Gastrocnemius medialis (tissue), 4 donors: ENCODE measurements around the gene AMMECR1. TPM values are rescaled to one million over a fixed set of nuclear protein-coding genes. Genes with fewer than 3 reads are reported as not detected.
"Not testable (repeated sequence)": the region's sequence is repeated elsewhere in the genome, so short reads cannot be mapped to it uniquely, and the experiment has no call there.

Source experiments
- ATAC-seq, 2 donors: fragments of 150-250 bp; one replicate each; pipeline ENCODE4 v1.9.1; 2016
- DNase-seq, 2 donors: peaks; one replicate each; pipeline ENCODE4 v3.0.0-alpha.2; 2019
- H3K27ac ChIP-seq, 4 donors: fragments of 200-600 bp; sonication (generic); 1 replicate in 1 of 4; 2 replicates in 3 of 4; pipeline ENCODE4 v1.5.1; 2016 to 2018; ENCODE audit warnings: mild to moderate bottlenecking in 2 of 4, moderate library complexity in 1 of 4
- H3K27me3 ChIP-seq, 3 donors: fragments of 200-600 bp; sonication (generic) in 2 of 3; 1 replicate in 1 of 3; 2 replicates in 2 of 3; pipeline versions ENCODE4 v1.5.1 to v1.6.0; 2016 to 2019; ENCODE audit warnings: mild to moderate bottlenecking in 1 of 3, moderate library complexity in 1 of 3
- H3K36me3 ChIP-seq, 2 donors: fragments of 200-600 bp; sonication (generic) in 1 of 2; one replicate each; pipeline ENCODE4 v1.5.1; 2017 to 2018
- H3K4me1 ChIP-seq, 2 donors: fragments of 200-600 bp; sonication (generic) in 1 of 2; one replicate each; pipeline ENCODE4 v1.5.1; 2016 to 2017; ENCODE audit warnings: mild to moderate bottlenecking in 2 of 2
- H3K4me3 ChIP-seq, 4 donors: fragments of 200-600 bp; sonication (generic) in 3 of 4; 1 replicate in 1 of 4; 2 replicates in 3 of 4; pipeline ENCODE4 v1.5.1; 2016 to 2019; ENCODE audit warnings: mild to moderate bottlenecking in 2 of 4
- H3K9me3 ChIP-seq, 3 donors: fragments of 200-600 bp; sonication (generic) in 2 of 3; 1 replicate in 1 of 3; 2 replicates in 2 of 3; pipeline ENCODE4 v1.5.1; 2016 to 2019
- POLR2A ChIP-seq, 2 donors: fragments of 450-650 bp; IDR thresholded peaks; one replicate each; pipeline ENCODE4 v1.6.1; 2017; ENCODE audit warnings: antibody characterized with exemption in 2 of 2, mild to moderate bottlenecking in 2 of 2, moderate library complexity in 2 of 2
- in situ Hi-C, 4 donors: fragments of 200-750 bp; cut with MboI; loops; one replicate each; pipeline versions ENCODE4 v1.15.0 to v1.8.0; 2017; ENCODE audit warnings: low sequenced_read_pairs in 4 of 4
- intact Hi-C: fragments of 100-400 bp; cut with DNase I; formaldehyde crosslinking; loops from one replicate; pipeline ENCODE4 v1.15.1; 2023; ENCODE audit warnings: low total_unique reads
- total RNA-seq, 4 donors: library from RNA; depleted of rRNA; stranded (reverse); fragments of >200 nt; gene quantifications; one replicate each; pipeline versions ENCODE4 v1.1.0 to v1.2.3, GENCODE V29; 2016
- TF ChIP-seq, protein P1 (sequence below), 5 experiments: fragments of 450-650 bp in 3 of 5; fragments of 200-600 bp in 2 of 5; sonication (generic) in 2 of 5; IDR thresholded peaks in 4 of 5; conservative IDR thresholded peaks in 1 of 5; 1 replicate in 4 of 5; 2 replicates in 1 of 5; pipeline ENCODE4 v1.5.1; 2016 to 2019; ENCODE audit warnings: antibody characterized with exemption in 5 of 5, mild to moderate bottlenecking in 3 of 5, moderate library complexity in 3 of 5

The AMMECR1 gene
- total RNA-seq, 4 donors from 2014 or later: 1.2 to 2.6 (median 1.9) TPM

DNA sequence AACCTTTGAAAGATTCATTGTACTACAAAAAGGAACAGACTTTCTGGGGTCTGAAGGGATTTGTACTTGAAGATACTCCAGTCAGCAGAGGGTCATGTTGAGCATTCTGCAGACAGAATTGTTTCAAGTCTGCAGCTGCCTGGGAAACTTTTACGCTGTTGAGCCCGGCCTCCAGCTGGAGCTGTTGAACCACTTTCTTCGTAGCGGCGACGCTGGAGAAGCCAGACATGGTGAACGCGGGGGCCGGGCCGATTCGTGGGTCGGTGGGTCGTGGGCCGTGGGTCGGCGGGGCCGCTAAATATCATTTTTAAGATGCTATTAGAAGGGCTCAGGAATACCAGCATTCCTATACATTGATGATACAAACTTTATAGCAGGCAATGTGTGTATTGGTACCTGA, 28.8 kb upstream of the AMMECR1 start:
- intact Hi-C loops: loop anchor here (10.0 kb wide), 1 partner anchor 58 kb away; no protein-coding TSS in a partner anchor
- no peaks in the 10 kb centered on the region for H3K9me3 ChIP-seq
- no peak for DNase-seq

DNA sequence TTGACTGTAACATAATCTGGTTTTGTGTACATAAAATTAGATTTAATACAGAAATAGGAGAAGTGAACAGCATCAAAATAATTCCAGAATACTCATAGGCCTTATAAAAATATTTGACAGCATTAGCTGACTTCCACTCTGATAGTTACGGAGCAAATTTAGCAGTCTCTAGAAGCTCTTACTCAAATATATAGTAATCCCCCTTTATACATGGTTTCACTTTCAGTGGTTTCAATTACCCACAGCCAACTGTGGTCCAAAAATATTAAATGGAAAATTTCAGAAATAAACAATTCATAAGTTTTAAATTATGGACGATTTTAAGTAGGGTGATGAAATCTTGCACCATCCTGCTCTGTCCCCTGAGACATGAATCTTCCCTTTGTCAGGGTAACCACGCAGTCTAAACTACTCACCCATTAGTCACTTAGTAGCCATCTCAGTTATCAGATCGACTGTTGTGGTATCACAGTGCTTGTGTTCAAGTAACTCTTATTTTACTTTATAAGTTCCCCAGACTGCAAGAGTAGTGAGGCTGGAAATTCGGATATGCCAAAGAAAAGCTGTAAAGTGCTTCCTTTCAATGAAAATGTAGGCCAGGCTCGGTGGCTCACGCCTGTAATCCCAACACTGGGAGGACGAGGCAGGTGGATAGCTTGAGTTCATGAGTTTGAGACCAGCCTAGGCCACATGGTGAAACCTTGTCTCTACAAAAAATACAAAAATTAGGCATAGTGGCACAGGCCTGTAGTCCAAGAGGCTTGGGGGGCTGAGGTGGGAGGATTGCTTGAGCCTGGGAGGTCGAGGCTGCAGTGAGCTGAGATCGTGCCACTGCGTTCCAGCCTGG, 23.5 kb upstream of the AMMECR1 start:
- H3K27ac ChIP-seq: no peak overlapping the region
- H3K4me3 ChIP-seq: no peak overlapping the region
- no peaks in the 10 kb centered on the region for H3K9me3 ChIP-seq
- intact Hi-C loops (loop anchor here (10.0 kb wide), 1 partner anchor 63 kb away; no protein-coding TSS in a partner anchor), in situ Hi-C loops (no loop called here)
- H3K4me1 ChIP-seq: no peaks in the 10 kb centered on the region
- TF ChIP-seq, protein P1, sequence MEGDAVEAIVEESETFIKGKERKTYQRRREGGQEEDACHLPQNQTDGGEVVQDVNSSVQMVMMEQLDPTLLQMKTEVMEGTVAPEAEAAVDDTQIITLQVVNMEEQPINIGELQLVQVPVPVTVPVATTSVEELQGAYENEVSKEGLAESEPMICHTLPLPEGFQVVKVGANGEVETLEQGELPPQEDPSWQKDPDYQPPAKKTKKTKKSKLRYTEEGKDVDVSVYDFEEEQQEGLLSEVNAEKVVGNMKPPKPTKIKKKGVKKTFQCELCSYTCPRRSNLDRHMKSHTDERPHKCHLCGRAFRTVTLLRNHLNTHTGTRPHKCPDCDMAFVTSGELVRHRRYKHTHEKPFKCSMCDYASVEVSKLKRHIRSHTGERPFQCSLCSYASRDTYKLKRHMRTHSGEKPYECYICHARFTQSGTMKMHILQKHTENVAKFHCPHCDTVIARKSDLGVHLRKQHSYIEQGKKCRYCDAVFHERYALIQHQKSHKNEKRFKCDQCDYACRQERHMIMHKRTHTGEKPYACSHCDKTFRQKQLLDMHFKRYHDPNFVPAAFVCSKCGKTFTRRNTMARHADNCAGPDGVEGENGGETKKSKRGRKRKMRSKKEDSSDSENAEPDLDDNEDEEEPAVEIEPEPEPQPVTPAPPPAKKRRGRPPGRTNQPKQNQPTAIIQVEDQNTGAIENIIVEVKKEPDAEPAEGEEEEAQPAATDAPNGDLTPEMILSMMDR (IDR thresholded peaks at IDR 0.05 in 4 of 5, conservative IDR thresholded peaks at IDR 0.05 in 1 of 5): no peak
- TF ChIP-seq POLR2A (IDR thresholded peaks at IDR 0.05): no peak
- DNase-seq (peak in 1 of 2 donors; percentile 17), ATAC-seq (peak in 1 of 2 donors; percentile 56)
- no peaks in the 10 kb centered on the region for H3K27me3 ChIP-seq
- no peaks in the 10 kb centered on the region for H3K36me3 ChIP-seq

More for the DNA sequence above, 28.8 kb upstream of the AMMECR1 start:
- H3K27me3 ChIP-seq: no peaks in the 10 kb centered on the region
- H3K36me3 ChIP-seq: no peaks in the 10 kb centered on the region
- H3K27ac ChIP-seq: no peak overlapping the region
- no peak for TF ChIP-seq POLR2A (IDR thresholded peaks at IDR 0.05)
- TF ChIP-seq, protein P1 (IDR thresholded peaks at IDR 0.05 in 4 of 5, conservative IDR thresholded peaks at IDR 0.05 in 1 of 5): no peak
- in situ Hi-C loops: no loop called here
- no peaks in the 10 kb centered on the region for H3K4me1 ChIP-seq
- ATAC-seq: no peak
- H3K4me3 ChIP-seq: no peak overlapping the region

DNA sequence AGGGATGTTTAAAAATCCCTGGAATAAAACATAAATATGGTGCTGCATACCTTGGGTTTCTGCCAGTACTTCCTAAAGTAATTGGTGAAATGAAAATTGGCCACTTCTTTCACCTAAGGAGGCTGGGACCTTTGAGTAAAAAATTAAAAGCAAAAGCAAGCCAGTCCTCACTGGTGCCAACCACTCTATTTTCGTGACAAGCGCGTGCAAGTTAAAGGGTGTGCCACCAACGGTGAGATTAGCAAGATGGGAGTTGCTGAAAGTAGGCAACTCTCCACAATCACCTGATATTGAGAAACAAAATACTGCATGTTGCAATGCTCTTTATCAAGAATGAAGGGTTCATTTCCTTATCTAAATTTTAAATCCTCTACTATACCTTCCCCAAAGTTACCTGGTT, 21.1 kb upstream of the AMMECR1 start:
- ATAC-seq: no peak
- DNase-seq: no peak
- intact Hi-C loops: no loop called here
- in situ Hi-C loops: no loop called here
- Histone ChIP-seq H3K9me3 (no peaks in the 10 kb centered on the region), H3K27ac (no peak overlapping the region), H3K36me3 (no peaks in the 10 kb centered on the region), H3K4me3 (no peak overlapping the region), H3K27me3 (no peaks in the 10 kb centered on the region), H3K4me1 (no peaks in the 10 kb centered on the region)
- no peak for TF ChIP-seq POLR2A (IDR thresholded peaks at IDR 0.05)
- TF ChIP-seq, protein P1 (IDR thresholded peaks at IDR 0.05 in 4 of 5, conservative IDR thresholded peaks at IDR 0.05 in 1 of 5): no peak

DNA sequence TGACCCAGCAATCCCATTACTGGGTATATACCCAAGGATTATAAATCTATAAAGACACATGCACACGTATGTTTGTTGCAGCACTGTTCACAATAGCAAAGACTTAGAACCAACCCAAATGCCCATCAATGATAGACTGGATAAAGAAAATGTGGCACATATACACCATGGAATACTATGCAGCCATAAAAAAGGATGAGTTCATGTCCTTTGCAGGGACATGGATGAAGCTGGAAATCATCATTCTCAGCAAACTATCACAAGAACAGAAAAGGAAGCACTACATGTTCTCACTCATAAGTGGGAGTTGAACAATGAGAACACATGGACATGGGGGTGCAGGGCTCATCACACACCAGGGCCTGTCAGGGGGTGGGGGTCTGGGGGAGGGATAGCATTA, 15.6 kb upstream of the AMMECR1 start:
- H3K36me3 ChIP-seq, ATAC-seq, H3K4me3 ChIP-seq, H3K9me3 ChIP-seq, DNase-seq, H3K27me3 ChIP-seq, in situ Hi-C loops, H3K27ac ChIP-seq, intact Hi-C loops, H3K4me1 ChIP-seq: not testable (repeated sequence)

DNA sequence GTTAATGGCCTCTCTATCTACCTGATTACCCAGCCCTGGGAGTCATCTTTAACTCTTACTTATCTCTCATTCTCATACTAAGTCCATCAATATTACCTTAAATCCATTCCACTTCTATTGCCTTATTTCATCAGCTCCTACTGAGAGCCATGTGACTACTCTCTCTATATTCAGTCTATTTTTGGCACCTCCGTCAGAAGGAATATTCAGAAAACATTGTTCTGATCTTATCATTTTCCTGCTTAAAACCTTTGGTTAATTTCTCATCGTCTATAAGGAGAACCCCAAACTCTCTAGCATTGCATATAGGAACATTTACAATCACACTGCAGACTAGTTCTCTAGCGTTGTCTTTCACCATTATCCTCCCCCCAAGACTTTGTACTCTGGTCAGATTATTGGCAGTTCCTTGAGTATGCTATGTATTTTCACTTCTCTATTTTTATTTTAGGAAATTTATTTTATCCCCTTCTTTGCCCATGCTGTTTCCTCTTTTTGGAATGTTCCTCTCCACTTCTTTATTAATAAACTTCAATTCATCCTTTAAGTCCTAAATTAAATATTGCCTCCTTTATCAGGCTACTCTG, 13.7 kb upstream of the AMMECR1 start:
- peaks cover 0 to 6% (median 0%) of the 10 kb centered on the region in 3 donors for H3K27me3 ChIP-seq
- H3K4me1 ChIP-seq: no peaks in the 10 kb centered on the region
- H3K4me3 ChIP-seq: no peak overlapping the region
- DNase-seq: no peak
- no peak for TF ChIP-seq POLR2A (IDR thresholded peaks at IDR 0.05)
- TF ChIP-seq, protein P1 (IDR thresholded peaks at IDR 0.05 in 4 of 5, conservative IDR thresholded peaks at IDR 0.05 in 1 of 5): no peak
- no peak for ATAC-seq
- H3K9me3 ChIP-seq: no peaks in the 10 kb centered on the region
- in situ Hi-C loops: no loop called here
- H3K36me3 ChIP-seq: no peaks in the 10 kb centered on the region
- intact Hi-C loops: no loop called here
- H3K27ac ChIP-seq: no peak overlapping the region

DNA sequence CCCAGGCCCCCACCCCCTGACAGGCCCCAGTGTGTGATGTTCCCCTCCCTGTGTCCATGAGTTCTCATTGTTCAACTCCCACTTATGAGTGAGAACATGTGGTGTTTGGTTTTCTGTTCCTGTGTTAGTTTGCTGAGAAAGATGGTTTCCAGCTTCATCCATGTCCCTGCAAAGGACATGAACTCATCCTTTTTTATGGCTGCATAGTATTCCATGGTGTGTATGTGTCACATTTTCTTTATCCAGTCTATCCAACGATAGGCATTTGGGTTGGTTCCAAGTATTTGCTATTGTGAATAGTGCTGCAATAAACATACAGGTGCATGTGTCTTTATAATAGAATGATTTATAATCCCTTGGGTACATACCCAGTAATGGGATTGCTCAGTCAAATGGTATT, 10.7 kb upstream of the AMMECR1 start:
- H3K27ac ChIP-seq, H3K9me3 ChIP-seq, H3K27me3 ChIP-seq, in situ Hi-C loops, H3K36me3 ChIP-seq, intact Hi-C loops, ATAC-seq, H3K4me1 ChIP-seq, DNase-seq, H3K4me3 ChIP-seq: not testable (repeated sequence)
